Activated gamma-delta T cell (primary cell): ENCODE measurements around the gene ABHD8.

Source experiments
- DNase-seq: peaks from one replicate; lab custom pipeline; 2025; lab: John Stamatoyannopoulos, UW

The ABHD8 gene

GRCh38 chr19:17266026-17266425, 37.2 kb downstream of the ABHD8 start:
- no peak for DNase-seq

- DNase-seq, result no peak
These were observed 38.6 kb downstream of the ABHD8 start, which contains the start of gene USHBP1 for GRCh38 chr19:17264641-17264979. USHBP1 (minus strand) TSS chr19:17264745; CDS start chr19:17264299, 446 bp downstream.

GRCh38 chr19:17263712-17264640, 39.2 kb downstream of the ABHD8 start:
- DNase-seq, result no peak

- DNase-seq, result no peak
These were observed 40.7 kb downstream of the ABHD8 start for GRCh38 chr19:17262557-17262956.

- peak; percentile 58 for DNase-seq
These were observed 42.3 kb downstream of the ABHD8 start for GRCh38 chr19:17260842-17261325.

GRCh38 chr19:17259934-17260333, 43.3 kb downstream of the ABHD8 start:
- no peak for DNase-seq

- DNase-seq, result no peak
These were observed 44.0 kb downstream of the ABHD8 start for GRCh38 chr19:17259118-17259780.

GRCh38 chr19:17256130-17256529, 47.1 kb downstream of the ABHD8 start:
- DNase-seq, result no peak

GRCh38 chr19:17255150-17255621, 48.0 kb downstream of the ABHD8 start:
- no peak for DNase-seq

- DNase-seq, result no peak
These were observed 48.6 kb downstream of the ABHD8 start for GRCh38 chr19:17254636-17255035.

- no peak for DNase-seq
These were observed 53.2 kb downstream of the ABHD8 start for GRCh38 chr19:17249887-17250548.

GRCh38 chr19:17248011-17248776, 55.0 kb downstream of the ABHD8 start:
- no peak for DNase-seq

- DNase-seq, result no peak
These were observed 56.4 kb downstream of the ABHD8 start for GRCh38 chr19:17246681-17247425.

GRCh38 chr19:17245535-17245984, 57.7 kb downstream of the ABHD8 start, which contains the start of gene NR2F6:
NR2F6 (minus strand) TSS chr19:17245919; CDS start chr19:17245220, 699 bp downstream.
- no peak for DNase-seq

GRCh38 chr19:17244618-17245534, 58.3 kb downstream of the ABHD8 start:
- no peak for DNase-seq

GRCh38 chr19:17243830-17244617, 59.2 kb downstream of the ABHD8 start:
- DNase-seq, result no peak

- DNase-seq, result no peak
These were observed 59.9 kb downstream of the ABHD8 start for GRCh38 chr19:17243211-17243829.
